Loucy (cell line): ENCODE results near the gene CYP2J2.
"Not testable (repeated sequence)": the region's sequence is repeated elsewhere in the genome, so short reads cannot be mapped to it uniquely, and the experiment has no call there.

Experiments
- H2AFZ ChIP-seq: fragments of 200-600 bp; sonication (generic); 2 replicates; pipeline ENCODE4 v1.6.0; 2016; ENCODE audit warnings: antibody characterized with exemption, mild to moderate bottlenecking, low read length, moderate library complexity
- H3F3A ChIP-seq: fragments of 200-600 bp; 2 replicates; pipeline ENCODE4 v1.6.0; 2016; ENCODE audit warnings: antibody characterized with exemption, low read depth, mild to moderate bottlenecking
- H3K27me3 ChIP-seq: fragments of 200-600 bp; sonication (generic); 2 replicates; pipeline ENCODE4 v1.6.1; 2014; ENCODE audit warnings: low read length, mild to moderate bottlenecking; ENCODE audit not compliant: insufficient read depth, poor library complexity, severe bottlenecking
- H3K36me3 ChIP-seq: fragments of 200-600 bp; sonication (generic); 2 replicates; pipeline ENCODE4 v1.6.1; 2016; ENCODE audit warnings: low read length; ENCODE audit not compliant: insufficient read depth
- H3K4me1 ChIP-seq: fragments of 200-600 bp; sonication (generic); 2 replicates; pipeline ENCODE4 v1.5.1; 2014; ENCODE audit warnings: low read length, mild to moderate bottlenecking; ENCODE audit not compliant: insufficient read depth, poor library complexity, severe bottlenecking
- H3K4me2 ChIP-seq: fragments of 200-600 bp; sonication (generic); 2 replicates; pipeline ENCODE4 v1.6.0; 2014; ENCODE audit warnings: antibody characterized with exemption, low read length, low read depth, mild to moderate bottlenecking; ENCODE audit not compliant: poor library complexity, severe bottlenecking
- H3K4me3 ChIP-seq: fragments of 200-600 bp; sonication (generic); 2 replicates; pipeline ENCODE4 v1.5.1; 2014; ENCODE audit warnings: low read length, mild to moderate bottlenecking, mixed read lengths; ENCODE audit not compliant: poor library complexity, severe bottlenecking
- H3K79me2 ChIP-seq: fragments of 200-600 bp; sonication (generic); 2 replicates; pipeline ENCODE4 v1.6.1; 2014; ENCODE audit warnings: low read length; ENCODE audit not compliant: insufficient read depth
- H3K9ac ChIP-seq: fragments of 200-600 bp; sonication (generic); 2 replicates; pipeline ENCODE4 v1.6.0; 2014; ENCODE audit warnings: mild to moderate bottlenecking, low read depth, low read length, moderate library complexity; ENCODE audit not compliant: poor library complexity, severe bottlenecking
- H3K9me2 ChIP-seq: fragments of 200-600 bp; sonication (generic); replicated peaks from 2 replicates; pipeline ENCODE4 v1.6.1; 2016; ENCODE audit warnings: low read depth, low read length, mixed read lengths
- H3K9me3 ChIP-seq: fragments of 200-600 bp; sonication (generic); 2 replicates; pipeline ENCODE4 v1.6.1; 2014; ENCODE audit warnings: mild to moderate bottlenecking, antibody characterized with exemption, low read length, low read depth; ENCODE audit not compliant: insufficient read depth
- H4K20me1 ChIP-seq: fragments of 200-600 bp; sonication (generic); 2 replicates; pipeline ENCODE4 v1.6.0; 2014; ENCODE audit warnings: antibody characterized with exemption, low read length, mild to moderate bottlenecking; ENCODE audit not compliant: insufficient read depth, poor library complexity, severe bottlenecking
- EZH2phosphoT487 ChIP-seq: fragments of 200-600 bp; IDR thresholded peaks from 2 replicates; pipeline ENCODE4 v1.6.1; 2018; ENCODE audit warnings: antibody characterized with exemption, mild to moderate bottlenecking, moderate library complexity, borderline replicate concordance
- TF ChIP-seq, protein P1 (sequence below): fragments of 200-600 bp; sonication (generic); conservative IDR thresholded peaks from 2 replicates; pipeline ENCODE4 v1.5.1; 2014; ENCODE audit warnings: mild to moderate bottlenecking, antibody characterized with exemption, low read length

Gene CYP2J2

DNA sequence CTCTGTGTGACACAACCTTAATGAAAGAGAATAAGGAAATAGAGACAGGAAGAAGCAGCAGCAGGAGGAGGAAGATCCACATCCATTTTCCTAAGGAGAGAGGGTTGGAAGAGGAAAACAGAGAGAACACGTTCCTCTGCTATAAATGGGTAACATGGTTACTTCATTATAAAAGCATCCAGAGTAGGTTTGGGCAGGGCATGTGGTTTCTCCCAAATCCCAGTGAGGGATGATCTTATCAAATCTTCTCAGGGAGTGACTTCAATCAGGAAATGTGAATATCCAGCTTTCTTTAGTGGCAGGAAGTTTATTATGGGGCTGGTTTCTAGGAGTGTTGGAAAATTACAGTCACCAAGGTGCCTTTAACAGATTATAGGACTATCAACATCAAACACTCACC is 11.1 kb downstream of the CYP2J2 start:
- no peaks in the 10 kb centered on the region for H3F3A ChIP-seq
- H3K9me3 ChIP-seq: no peaks in the 10 kb centered on the region
- H3K36me3 ChIP-seq: no peaks in the 10 kb centered on the region
- H3K4me3 ChIP-seq: no peak overlapping the region
- H3K4me1 ChIP-seq: no peaks in the 10 kb centered on the region
- H3K4me2 ChIP-seq: no peak overlapping the region
- no peaks in the 10 kb centered on the region for H4K20me1 ChIP-seq
- H2AFZ ChIP-seq: no peak overlapping the region
- no peaks in the 10 kb centered on the region for H3K9me2 ChIP-seq
- no peak overlapping the region for H3K9ac ChIP-seq
- H3K79me2 ChIP-seq: no peaks in the 10 kb centered on the region
- H3K27me3 ChIP-seq: no peaks in the 10 kb centered on the region
- no peak for TF ChIP-seq EZH2phosphoT487
- TF ChIP-seq, protein P1, sequence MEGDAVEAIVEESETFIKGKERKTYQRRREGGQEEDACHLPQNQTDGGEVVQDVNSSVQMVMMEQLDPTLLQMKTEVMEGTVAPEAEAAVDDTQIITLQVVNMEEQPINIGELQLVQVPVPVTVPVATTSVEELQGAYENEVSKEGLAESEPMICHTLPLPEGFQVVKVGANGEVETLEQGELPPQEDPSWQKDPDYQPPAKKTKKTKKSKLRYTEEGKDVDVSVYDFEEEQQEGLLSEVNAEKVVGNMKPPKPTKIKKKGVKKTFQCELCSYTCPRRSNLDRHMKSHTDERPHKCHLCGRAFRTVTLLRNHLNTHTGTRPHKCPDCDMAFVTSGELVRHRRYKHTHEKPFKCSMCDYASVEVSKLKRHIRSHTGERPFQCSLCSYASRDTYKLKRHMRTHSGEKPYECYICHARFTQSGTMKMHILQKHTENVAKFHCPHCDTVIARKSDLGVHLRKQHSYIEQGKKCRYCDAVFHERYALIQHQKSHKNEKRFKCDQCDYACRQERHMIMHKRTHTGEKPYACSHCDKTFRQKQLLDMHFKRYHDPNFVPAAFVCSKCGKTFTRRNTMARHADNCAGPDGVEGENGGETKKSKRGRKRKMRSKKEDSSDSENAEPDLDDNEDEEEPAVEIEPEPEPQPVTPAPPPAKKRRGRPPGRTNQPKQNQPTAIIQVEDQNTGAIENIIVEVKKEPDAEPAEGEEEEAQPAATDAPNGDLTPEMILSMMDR: no peak

DNA sequence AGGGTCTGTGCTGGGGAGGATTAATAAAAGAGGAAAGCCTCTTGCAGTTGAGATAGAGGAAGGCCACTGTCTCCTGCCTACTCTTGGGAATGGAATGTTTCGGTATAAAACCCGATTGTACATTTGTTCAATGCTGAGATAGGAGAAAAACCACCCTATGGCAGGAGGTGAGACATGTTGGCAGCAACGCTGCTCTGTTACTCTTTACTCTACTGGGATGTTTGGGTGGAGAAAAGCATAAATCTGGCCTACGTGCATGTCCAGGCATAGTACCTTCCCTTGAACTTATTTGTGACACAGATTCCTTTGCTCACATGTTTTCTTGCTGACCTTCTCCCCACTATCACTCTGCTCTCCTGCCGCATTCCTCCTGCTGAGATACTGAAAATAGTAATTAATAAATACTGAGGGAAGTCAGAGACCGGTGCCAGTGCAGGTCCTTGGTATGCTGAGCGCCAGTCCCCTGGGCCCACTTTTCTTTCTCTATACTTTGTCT is 11.7 kb downstream of the CYP2J2 start:
- not testable (repeated sequence) for H3K9me3 ChIP-seq, H3K9ac ChIP-seq, H3F3A ChIP-seq, H2AFZ ChIP-seq, H4K20me1 ChIP-seq, H3K4me3 ChIP-seq, H3K36me3 ChIP-seq, H3K79me2 ChIP-seq, H3K27me3 ChIP-seq, H3K4me2 ChIP-seq, H3K4me1 ChIP-seq, H3K9me2 ChIP-seq

DNA sequence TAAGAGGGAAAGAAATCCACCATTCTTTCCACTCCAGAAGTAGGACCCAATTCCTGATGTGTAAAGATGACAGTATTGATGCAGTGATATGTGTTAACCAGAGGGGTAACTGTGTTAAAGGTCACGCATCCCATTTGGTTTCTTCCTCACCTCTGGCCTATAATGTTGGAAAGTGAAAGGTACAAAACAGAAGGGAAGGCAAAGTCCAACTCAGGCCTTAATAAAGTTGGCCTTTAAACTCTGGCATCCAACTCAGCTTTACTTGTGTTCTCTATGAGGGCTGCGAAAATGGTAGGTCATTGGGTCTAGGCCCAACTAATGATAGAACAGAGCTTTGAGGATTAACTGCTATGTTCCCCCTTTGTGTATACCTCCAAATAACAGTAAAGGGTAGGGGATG is 17.9 kb downstream of the CYP2J2 start:
- Histone ChIP-seq H3K4me2 (no peak overlapping the region), H3K9me2 (no peaks in the 10 kb centered on the region), H3K36me3 (no peaks in the 10 kb centered on the region), H4K20me1 (no peaks in the 10 kb centered on the region), H3K9ac (no peak overlapping the region), H3F3A (no peaks in the 10 kb centered on the region), H3K27me3 (no peaks in the 10 kb centered on the region), H3K79me2 (no peaks in the 10 kb centered on the region), H3K4me3 (no peak overlapping the region), H3K9me3 (no peaks in the 10 kb centered on the region), H3K4me1 (no peaks in the 10 kb centered on the region), H2AFZ (no peak overlapping the region)
- no peak for TF ChIP-seq EZH2phosphoT487
- TF ChIP-seq, protein P1: no peak

DNA sequence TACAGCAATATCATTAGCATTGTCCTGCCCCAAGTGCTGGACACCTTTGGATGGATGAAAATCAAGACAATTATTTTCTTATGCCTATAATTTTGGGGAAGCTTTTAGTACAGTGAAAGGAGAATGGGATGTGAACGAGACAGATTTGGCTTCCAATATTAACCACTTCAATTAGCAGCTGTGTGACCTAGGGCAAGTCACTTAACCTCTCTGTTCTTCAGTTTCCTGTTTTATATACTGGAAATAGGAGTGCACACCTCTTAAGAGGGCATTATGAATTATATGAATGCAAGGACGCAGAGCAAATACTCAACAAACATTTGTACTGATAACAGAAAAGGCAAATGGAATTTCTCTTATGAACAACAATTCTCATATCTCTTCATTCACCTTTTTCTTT is 18.5 kb downstream of the CYP2J2 start:
- Histone ChIP-seq H3K79me2 (no peaks in the 10 kb centered on the region), H3K9me2 (no peaks in the 10 kb centered on the region), H3K4me1 (no peaks in the 10 kb centered on the region), H3K4me3 (no peak overlapping the region), H3K9me3 (no peaks in the 10 kb centered on the region), H3K27me3 (no peaks in the 10 kb centered on the region), H4K20me1 (no peaks in the 10 kb centered on the region), H3K4me2 (no peak overlapping the region), H3F3A (no peaks in the 10 kb centered on the region), H3K9ac (no peak overlapping the region), H2AFZ (no peak overlapping the region), H3K36me3 (no peaks in the 10 kb centered on the region)
- TF ChIP-seq EZH2phosphoT487: no peak
- TF ChIP-seq, protein P1: no peak
